ENCODE data around the gene SLC7A9. TPM values are rescaled to one million over a fixed set of nuclear protein-coding genes. Genes with fewer than 3 reads are reported as not detected.

Gene SLC7A9
- polyA plus RNA-seq, 1 donor (not counting 4 experiments of a cell fraction or from before 2014, with no cell fraction given): 0.20 TPM

GRCh38 chr19:32822916-32823746 is 46.4 kb downstream of the SLC7A9 start:
- no peaks in the 10 kb centered on the region for H3K9me1 ChIP-seq (ENCODE audit: control insufficient read depth, extremely low read depth, insufficient read depth, low read length)
- H3K4me3 ChIP-seq (ENCODE audit: control insufficient read depth in 2 of 3, extremely low read depth in 1 of 3, insufficient read depth in 2 of 3, low read depth in 1 of 3, low read length in 3 of 3): no peak overlapping the region
- H4K20me1 ChIP-seq (ENCODE audit: control insufficient read depth, extremely low read depth, insufficient read depth, low read length): no peaks in the 10 kb centered on the region
- no peak overlapping the region for H2AFZ ChIP-seq (ENCODE audit: control insufficient read depth, low read length)
- dilution Hi-C loops (cut with MboI; ENCODE audit: extremely low pct_ligation_motif_present, low sequenced_read_pairs): no loop called here
- no peaks in the 10 kb centered on the region for H3K4me1 ChIP-seq (ENCODE audit: control insufficient read depth, extremely low read depth, insufficient read depth, low read length)
- TF ChIP-seq EZH2 (IDR thresholded peaks at IDR 0.05; ENCODE audit: low read length) (no peak), CTCF (optimal IDR thresholded peaks at IDR 0.05 in 1 of 3, IDR thresholded peaks at IDR 0.05 in 1 of 3, conservative IDR thresholded peaks at IDR 0.05 in 1 of 3; ENCODE audit: extremely low read depth in 1 of 3, insufficient read depth in 2 of 3, low read length in 3 of 3) (no peak)
- H3K27me3 ChIP-seq (ENCODE audit: control insufficient read depth, extremely low read depth, insufficient read depth, low read length): peaks cover 10% of the 10 kb centered on the region
- no peaks in the 10 kb centered on the region for H3K36me3 ChIP-seq (ENCODE audit: control insufficient read depth in 2 of 2, extremely low read depth in 1 of 2, insufficient read depth in 2 of 2, low read length in 2 of 2)
- DNase-seq (ENCODE audit: low read depth, low spot score) (no peak), FAIRE-seq (no peak)
- no peaks in the 10 kb centered on the region for H3K79me2 ChIP-seq (ENCODE audit: control insufficient read depth, insufficient read depth, low read length)
- H3K9ac ChIP-seq (ENCODE audit: control insufficient read depth, extremely low read depth, insufficient read depth, low read length): no peak overlapping the region
- H3K4me2 ChIP-seq (ENCODE audit: control insufficient read depth, extremely low read depth, insufficient read depth, low read depth, low read length): no peak overlapping the region
- H3K27ac ChIP-seq (ENCODE audit: control insufficient read depth, insufficient read depth, low read length): no peak overlapping the region
- no peaks in the 10 kb centered on the region for H3K9me3 ChIP-seq (ENCODE audit: control insufficient read depth, low read depth, low read length)

- H3K4me2 ChIP-seq (ENCODE audit: control insufficient read depth, extremely low read depth, insufficient read depth, low read depth, low read length): no peak overlapping the region
- H3K9ac ChIP-seq (ENCODE audit: control insufficient read depth, extremely low read depth, insufficient read depth, low read length): no peak overlapping the region
- peaks cover 10% of the 10 kb centered on the region for H3K27me3 ChIP-seq (ENCODE audit: control insufficient read depth, extremely low read depth, insufficient read depth, low read length)
- FAIRE-seq: no peak
- no peaks in the 10 kb centered on the region for H3K36me3 ChIP-seq (ENCODE audit: control insufficient read depth in 2 of 2, extremely low read depth in 1 of 2, insufficient read depth in 2 of 2, low read length in 2 of 2)
- H3K27ac ChIP-seq (ENCODE audit: control insufficient read depth, insufficient read depth, low read length): no peak overlapping the region
- dilution Hi-C loops (cut with MboI; ENCODE audit: extremely low pct_ligation_motif_present, low sequenced_read_pairs): no loop called here
- H2AFZ ChIP-seq (ENCODE audit: control insufficient read depth, low read length): no peak overlapping the region
- H3K4me1 ChIP-seq (ENCODE audit: control insufficient read depth, extremely low read depth, insufficient read depth, low read length): no peaks in the 10 kb centered on the region
- H3K79me2 ChIP-seq (ENCODE audit: control insufficient read depth, insufficient read depth, low read length): no peaks in the 10 kb centered on the region
- no peaks in the 10 kb centered on the region for H4K20me1 ChIP-seq (ENCODE audit: control insufficient read depth, extremely low read depth, insufficient read depth, low read length)
- DNase-seq (ENCODE audit: low read depth, low spot score): no peak
- H3K9me3 ChIP-seq (ENCODE audit: control insufficient read depth, low read depth, low read length): no peaks in the 10 kb centered on the region
- no peak for TF ChIP-seq EZH2 (IDR thresholded peaks at IDR 0.05; ENCODE audit: low read length)
- TF ChIP-seq CTCF (optimal IDR thresholded peaks at IDR 0.05 in 1 of 3, IDR thresholded peaks at IDR 0.05 in 1 of 3, conservative IDR thresholded peaks at IDR 0.05 in 1 of 3; ENCODE audit: extremely low read depth in 1 of 3, insufficient read depth in 2 of 3, low read length in 3 of 3): no peak
- no peaks in the 10 kb centered on the region for H3K9me1 ChIP-seq (ENCODE audit: control insufficient read depth, extremely low read depth, insufficient read depth, low read length)
- H3K4me3 ChIP-seq (ENCODE audit: control insufficient read depth in 2 of 3, extremely low read depth in 1 of 3, insufficient read depth in 2 of 3, low read depth in 1 of 3, low read length in 3 of 3): no peak overlapping the region
Observed at GRCh38 chr19:32819419-32820400, 49.9 kb downstream of the SLC7A9 start.

Data from keratinocyte (primary cell).